Motor neuron (in vitro differentiated cells): ENCODE measurements around the gene ZNF225. TPM values are rescaled to one million over a fixed set of nuclear protein-coding genes. Genes with fewer than 3 reads are reported as not detected.
"Not testable (repeated sequence)": the region's sequence is repeated elsewhere in the genome, so short reads cannot be mapped to it uniquely, and the experiment has no call there.

Experiments
- ATAC-seq, 8 experiments: fragments of 200-7000 bp; cut with Tn5 transposase; replicated peaks in 6 of 8; 2 replicates each; pipeline ENCODE4 v1.8.0; 2021; ENCODE audit warnings: mild to moderate bottlenecking in 8 of 8, moderate library complexity in 8 of 8
- H3K27ac ChIP-seq, 2 donors: fragments of 250-450 bp; sonication (Bioruptor Pico); 2 replicates each; pipeline ENCODE4 v1.9.0; 2021; ENCODE audit warnings: antibody characterized with exemption in 2 of 2, mild to moderate bottlenecking in 2 of 2, moderate library complexity in 1 of 2
- H3K4me1 ChIP-seq, 2 donors: fragments of 250-450 bp; sonication (Bioruptor Pico); replicated peaks in 1 of 2; 2 replicates each; pipeline ENCODE4 v1.6.1; 2021; ENCODE audit warnings: antibody characterized with exemption in 2 of 2, mild to moderate bottlenecking in 2 of 2, moderate library complexity in 1 of 2
- H3K4me3 ChIP-seq, 5 donors: fragments of 250-450 bp; sonication (Bioruptor Pico); 2 replicates each; pipeline ENCODE4 v1.9.0; 2021; ENCODE audit warnings: antibody characterized with exemption in 5 of 5, mild to moderate bottlenecking in 5 of 5, moderate library complexity in 4 of 5
- WGBS, 10 experiments: fragments of 450-650 bp; shearing (Covaris generic); methylation state at CpG; one replicate each; pipeline ENCODE4 v1.0.0; 2022; 5-methylcytosine and 5-hydroxymethylcytosine counted together
- in situ Hi-C, 9 experiments: fragments of 400-800 bp; cut with MboI; loops; one replicate each; pipeline ENCODE4 v1.15.0; 2021; ENCODE audit warnings: low sequenced_read_pairs in 9 of 9, low pct_unique_long_range_greater_than_20kb in 2 of 9; ENCODE audit not compliant: unreplicated experiment in 9 of 9
- total RNA-seq, 8 experiments: library from RNA; unstranded; fragments of 300-600 nt; gene quantifications; 2 replicates each; pipeline versions ENCODE4 v1.2.3 to v1.2.4, GENCODE V29; 2022

Gene ZNF225
- total RNA-seq, 8 experiments from 2014 or later, result 3.7 to 10.4 (median 6.2) TPM

- peaks cover 7 to 17% of the 10 kb centered on the region in 2 donors for H3K4me1 ChIP-seq
- ATAC-seq, in situ Hi-C loops, H3K4me3 ChIP-seq, H3K27ac ChIP-seq: not testable (repeated sequence)
- WGBS, 10 experiments, result 75 to 100% (median 100%) methylated on average over 1 to 6 of the region's 6 CpGs; no CpG with 5 or more reads in 1 of the 10 experiments
Measured at GRCh38 chr19:44170660-44171059, 57.5 kb downstream of the ZNF225 start.

GRCh38 chr19:44176590-44176989 lies 63.4 kb downstream of the ZNF225 start:
- no peak for ATAC-seq
- Histone ChIP-seq H3K27ac (no peak overlapping the region), H3K4me1 (no peaks in the 10 kb centered on the region), H3K4me3 (no peak overlapping the region)
- in situ Hi-C loops, result no loop called here
- 83 to 100% (median 100%) methylated on average over 1 to 3 of the region's 3 CpGs; no CpG with 5 or more reads in 2 of the 10 experiments for WGBS, 10 experiments

- ATAC-seq, result no peak
- H3K4me1 ChIP-seq, result no peaks in the 10 kb centered on the region
- H3K27ac ChIP-seq, result no peak overlapping the region
- in situ Hi-C loops, result no loop called here
- no peak overlapping the region for H3K4me3 ChIP-seq
Measured at GRCh38 chr19:44180968-44181367, 67.8 kb downstream of the ZNF225 start.

- Histone ChIP-seq H3K4me3 (no peak overlapping the region), H3K27ac (no peak overlapping the region), H3K4me1 (no peaks in the 10 kb centered on the region)
- 53 to 96% (median 75%) methylated on average over 1 to 10 of the region's 10 CpGs; no CpG with 5 or more reads in 1 of the 10 experiments for WGBS, 10 experiments
- in situ Hi-C loops, result no loop called here
- no peak for ATAC-seq
Measured at GRCh38 chr19:44182145-44182544, 68.9 kb downstream of the ZNF225 start.

Other genes with a start within 250 kb of the ZNF225 start
- gene ZNF404, start 229.4 kb upstream of the ZNF225 start, total RNA-seq, result 10 to 100 TPM in 1 of 8 experiments, 1 to 10 TPM in 6, under 1 TPM in 1; 0.67 to 11.5 (median 4.5) TPM
- gene ZNF45, start 178.1 kb upstream of the ZNF225 start, total RNA-seq, result 10 to 100 TPM in 6 of 8 experiments, 1 to 10 TPM in 2; 7.7 to 24.6 (median 13.1) TPM
- gene ZNF221, start 162.2 kb upstream of the ZNF225 start, total RNA-seq, result 10 to 100 TPM in 4 of 8 experiments, 1 to 10 TPM in 4; 3.9 to 12.1 (median 10.0) TPM
- gene ZNF155, start 129.2 kb upstream of the ZNF225 start, total RNA-seq, result 10 to 100 TPM in 3 of 8 experiments, 1 to 10 TPM in 5; 5.1 to 12.2 (median 7.7) TPM
- 1 to 10 TPM; 2.8 to 5.0 (median 3.7) TPM for gene ZNF230, start 110.4 kb upstream of the ZNF225 start, total RNA-seq
- gene ZNF222, start 88.0 kb upstream of the ZNF225 start, total RNA-seq, result 10 to 100 TPM in 5 of 8 experiments, 1 to 10 TPM in 3; 4.0 to 19.1 (median 13.0) TPM
- 10 to 100 TPM in 1 of 8 experiments, 1 to 10 TPM in 7; 3.9 to 11.4 (median 7.2) TPM for gene ZNF223, start 61.4 kb upstream of the ZNF225 start, total RNA-seq
- gene ZNF284, start 41.2 kb upstream of the ZNF225 start, total RNA-seq, result 1 to 10 TPM; 2.5 to 6.3 (median 3.5) TPM
- 10 to 100 TPM; 14.8 to 40.0 (median 20.3) TPM for gene ZNF224, start 19.0 kb upstream of the ZNF225 start, total RNA-seq
- gene ZNF234, start 28.2 kb downstream of the ZNF225 start, total RNA-seq, result 10 to 100 TPM in 6 of 8 experiments, 1 to 10 TPM in 2; 9.4 to 15.1 (median 11.2) TPM
- 10 to 100 TPM; 19.6 to 56.9 (median 41.6) TPM for gene ZNF226, start 51.7 kb downstream of the ZNF225 start, total RNA-seq
- gene ZNF227, start 99.1 kb downstream of the ZNF225 start, total RNA-seq, result 10 to 100 TPM; 17.3 to 35.7 (median 28.7) TPM
- gene ZNF233, start 146.5 kb downstream of the ZNF225 start, total RNA-seq, result 1 to 10 TPM in 7 of 8 experiments, under 1 TPM in 1; 0.75 to 8.4 (median 1.9) TPM
- 10 to 100 TPM in 2 of 8 experiments, 1 to 10 TPM in 6; 5.4 to 12.3 (median 8.1) TPM for gene ZNF235, start 191.6 kb downstream of the ZNF225 start, total RNA-seq
- gene ZNF112, start 243.3 kb downstream of the ZNF225 start, total RNA-seq, result 10 to 100 TPM in 5 of 8 experiments, 1 to 10 TPM in 3; 5.2 to 11.3 (median 10.6) TPM